Activated CD8-positive, alpha-beta T cell treated with anti-CD3 and anti-CD28 coated beads for 36 hours (primary cell): ENCODE data around the gene MBNL1. TPM values are rescaled to one million over a fixed set of nuclear protein-coding genes. Genes with fewer than 3 reads are reported as not detected.

Experiments
- ATAC-seq: fragments of 200-7000 bp; cut with Tn5 transposase; one replicate; pipeline ENCODE4 v1.10.0; 2021; ENCODE audit warnings: mild to moderate bottlenecking, moderate library complexity
- CTCF ChIA-PET: fragments of 350-600 bp; sonication (Branson Sonifier 250); formaldehyde crosslinking; loops from one replicate; lab custom pipeline; 2021; ENCODE audit warnings: antibody characterized with exemption; lab: Charles Lee
- POLR2A ChIA-PET: fragments of 350-600 bp; sonication (Branson Sonifier 250); formaldehyde crosslinking; loops from one replicate; lab custom pipeline; 2021; ENCODE audit warnings: antibody characterized with exemption; lab: Charles Lee
- DNase-seq: peaks from one replicate; pipeline ENCODE4 v3.0.0-alpha.2; 2020
- H3K27ac Mint-ChIP-seq: one replicate; pipeline ENCODE4 v1.8.0; 2021; ENCODE audit warnings: mild to moderate bottlenecking, mixed read lengths
- H3K27me3 Mint-ChIP-seq: one replicate; pipeline ENCODE4 v1.8.0; 2021; ENCODE audit warnings: mixed read lengths
- H3K36me3 Mint-ChIP-seq: one replicate; pipeline ENCODE4 v1.8.0; 2021; ENCODE audit warnings: low read depth, mixed read lengths
- H3K4me1 Mint-ChIP-seq: one replicate; pipeline ENCODE4 v1.8.0; 2021; ENCODE audit warnings: low read depth, mixed read lengths
- H3K4me3 Mint-ChIP-seq: one replicate; pipeline ENCODE4 v1.8.0; 2021; ENCODE audit warnings: mild to moderate bottlenecking, moderate library complexity, mixed read lengths
- H3K9me3 Mint-ChIP-seq: one replicate; pipeline ENCODE4 v1.8.0; 2021; ENCODE audit warnings: mixed read lengths
- CTCF ChIP-seq: fragments of 200-600 bp; IDR thresholded peaks from one replicate; pipeline ENCODE4 v1.8.0; 2022; ENCODE audit warnings: antibody characterized with exemption, mild to moderate bottlenecking
- intact Hi-C: fragments of 100-400 bp; cut with micrococcal nuclease; formaldehyde crosslinking; loops from one replicate; pipeline ENCODE4 v1.10.0; 2022
- total RNA-seq, 2 experiments: library from RNA; stranded (reverse); gene quantifications; one replicate each; pipeline ENCODE4 v1.2.3, GENCODE V29; 2021

MBNL1 gene
- total RNA-seq, 2 experiments from 2014 or later: 341 to 360 TPM

GRCh38 chr3:152253514-152253913 is 15.2 kb upstream of the MBNL1 start:
- CTCF ChIA-PET: interaction anchor here (1.4 to 4.9 kb wide), 2 partner anchors 9 to 191 kb away, joined by 3 to 23 read pairs; no protein-coding TSS in a partner anchor
- DNase-seq (no peak), ATAC-seq (no peak)
- peak overlapping the region; percentile 27 for H3K4me3 Mint-ChIP-seq
- POLR2A ChIA-PET: interaction anchor here (3.3 to 7.4 kb wide), 2 partner anchors 9 to 16 kb away, joined by 28 to 62 read pairs; partner anchors contain the start of gene MBNL1
- no peak for TF ChIP-seq CTCF
- peaks cover 68% of the 10 kb centered on the region for H3K4me1 Mint-ChIP-seq
- H3K9me3 Mint-ChIP-seq: peaks cover 5% of the 10 kb centered on the region
- intact Hi-C loops: no loop called here
- H3K36me3 Mint-ChIP-seq: peaks cover 12% of the 10 kb centered on the region
- H3K27me3 Mint-ChIP-seq: no peaks in the 10 kb centered on the region
- H3K27ac Mint-ChIP-seq: peak overlapping the region; percentile 94

GRCh38 chr3:152254041-152254440 is 14.7 kb upstream of the MBNL1 start:
- Mint-ChIP-seq H3K9me3 (peaks cover 5% of the 10 kb centered on the region), H3K36me3 (peaks cover 9% of the 10 kb centered on the region), H3K4me1 (peaks cover 71% of the 10 kb centered on the region), H3K4me3 (peak overlapping the region; percentile 52), H3K27ac (peak overlapping the region; percentile 94), H3K27me3 (no peaks in the 10 kb centered on the region)
- intact Hi-C loops: no loop called here
- DNase-seq (no peak), ATAC-seq (no peak)
- no peak for TF ChIP-seq CTCF
- POLR2A ChIA-PET: interaction anchor here (3.3 to 7.4 kb wide), 2 partner anchors 10 to 15 kb away, joined by 28 to 62 read pairs; partner anchors contain the start of gene MBNL1
- CTCF ChIA-PET: interaction anchor here (0.9 to 4.9 kb wide), 5 partner anchors 9 to 190 kb away, joined by 3 to 23 read pairs (median 3); partner anchors contain the start of gene MBNL1

DNA sequence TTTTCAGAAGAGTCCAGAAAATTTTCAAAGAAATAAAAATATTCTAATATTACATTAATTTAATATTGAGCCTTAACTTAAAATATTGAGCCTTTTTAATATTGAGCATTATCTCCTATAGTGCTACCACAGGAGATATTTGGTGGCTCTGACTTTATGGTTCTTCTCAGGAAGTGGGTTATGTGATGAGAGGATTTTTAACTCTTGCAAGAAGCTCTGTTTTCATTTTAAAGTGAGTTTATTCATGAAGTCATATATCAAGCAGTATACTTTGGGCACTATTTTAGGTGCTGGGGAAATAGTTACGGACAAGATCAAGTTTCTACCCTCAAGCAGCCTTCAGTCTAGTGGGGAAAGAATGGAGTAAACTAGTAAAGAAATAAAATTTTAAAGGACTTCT is 13.4 kb upstream of the MBNL1 start:
- Mint-ChIP-seq H3K9me3 (peaks cover 5% of the 10 kb centered on the region), H3K4me1 (peaks cover 80% of the 10 kb centered on the region), H3K27ac (peak overlapping the region; percentile 96), H3K27me3 (no peaks in the 10 kb centered on the region), H3K4me3 (peak overlapping the region; percentile 51), H3K36me3 (peaks cover 9% of the 10 kb centered on the region)
- DNase-seq: no peak
- ATAC-seq: no peak
- no peak for TF ChIP-seq CTCF
- CTCF ChIA-PET: interaction anchor here (1.1 to 4.9 kb wide), 8 partner anchors 11 to 183 kb away, joined by 3 to 23 read pairs (median 4); partner anchors contain the start of gene MBNL1
- POLR2A ChIA-PET: interaction anchor here (0.7 to 7.4 kb wide), 8 partner anchors 11 to 61 kb away, joined by 3 to 81 read pairs (median 8); partner anchors contain the start of gene MBNL1
- intact Hi-C loops: loop anchor here (5.0 kb wide), 1 partner anchor 58 kb away; no protein-coding TSS in a partner anchor

DNA sequence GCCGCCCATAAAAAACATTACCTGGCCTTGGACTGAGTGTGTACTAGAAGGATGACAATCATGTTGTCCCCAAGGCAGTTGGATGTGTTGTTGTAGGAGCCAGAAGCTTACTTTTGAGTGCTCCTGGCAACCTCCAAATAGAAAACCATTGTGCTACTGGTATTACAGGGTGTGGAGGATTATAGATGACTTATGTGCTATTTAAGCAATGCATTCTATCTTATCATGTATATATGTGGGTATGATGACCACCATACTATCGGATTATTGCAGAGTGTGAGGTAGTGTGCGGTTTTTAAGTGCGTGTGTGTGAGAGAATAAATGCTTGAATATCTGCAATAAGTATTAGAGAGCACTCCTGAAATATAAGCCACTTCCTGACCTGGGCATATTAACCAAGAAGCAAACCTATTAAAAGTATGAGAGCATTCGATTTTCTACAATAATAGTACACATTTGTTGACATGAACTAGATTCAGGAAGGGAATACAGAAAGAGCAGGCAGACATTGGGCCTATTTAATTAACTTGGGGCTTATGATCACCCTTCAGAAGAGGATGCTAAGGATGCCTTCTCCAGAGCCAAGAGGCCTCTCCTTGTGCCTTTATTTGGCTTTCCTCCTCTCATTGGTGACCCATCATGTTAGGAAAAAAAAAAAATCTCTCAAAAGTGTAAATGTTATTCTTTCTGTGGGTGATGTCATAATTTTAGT is 11.7 kb upstream of the MBNL1 start:
- H3K4me3 Mint-ChIP-seq: peak overlapping the region; percentile 67
- DNase-seq (no peak), ATAC-seq (peak; percentile 15)
- H3K36me3 Mint-ChIP-seq: peaks cover 19% of the 10 kb centered on the region
- H3K27ac Mint-ChIP-seq: peak overlapping the region; percentile 96
- ChIA-PET POLR2A (interaction anchor here (0.7 to 7.4 kb wide), 7 partner anchors 12 to 148 kb away, joined by 3 to 81 read pairs (median 6); partner anchors contain the start of gene MBNL1), CTCF (interaction anchor here (0.7 to 4.9 kb wide), 5 partner anchors 12 to 445 kb away, joined by 3 to 23 read pairs (median 4); no protein-coding TSS in a partner anchor)
- H3K4me1 Mint-ChIP-seq: peaks cover 90% of the 10 kb centered on the region
- no peaks in the 10 kb centered on the region for H3K27me3 Mint-ChIP-seq
- no peak for TF ChIP-seq CTCF
- intact Hi-C loops: loop anchor here (2.0 to 5.0 kb wide), 2 partner anchors 14 to 60 kb away; no protein-coding TSS in a partner anchor
- H3K9me3 Mint-ChIP-seq: peaks cover 3% of the 10 kb centered on the region
